HG02798 (cell line): ENCODE measurements around the gene HYI.
"Not testable (repeated sequence)": the region's sequence is repeated elsewhere in the genome, so short reads cannot be mapped to it uniquely, and the experiment has no call there.

Source experiments
- ATAC-seq: cut with Tn5 transposase; IDR thresholded peaks from one replicate; pipeline ENCODE4 v1.9.1; 2021; ENCODE audit warnings: mild to moderate bottlenecking; ENCODE audit not compliant: unreplicated experiment, poor library complexity

Gene HYI

DNA sequence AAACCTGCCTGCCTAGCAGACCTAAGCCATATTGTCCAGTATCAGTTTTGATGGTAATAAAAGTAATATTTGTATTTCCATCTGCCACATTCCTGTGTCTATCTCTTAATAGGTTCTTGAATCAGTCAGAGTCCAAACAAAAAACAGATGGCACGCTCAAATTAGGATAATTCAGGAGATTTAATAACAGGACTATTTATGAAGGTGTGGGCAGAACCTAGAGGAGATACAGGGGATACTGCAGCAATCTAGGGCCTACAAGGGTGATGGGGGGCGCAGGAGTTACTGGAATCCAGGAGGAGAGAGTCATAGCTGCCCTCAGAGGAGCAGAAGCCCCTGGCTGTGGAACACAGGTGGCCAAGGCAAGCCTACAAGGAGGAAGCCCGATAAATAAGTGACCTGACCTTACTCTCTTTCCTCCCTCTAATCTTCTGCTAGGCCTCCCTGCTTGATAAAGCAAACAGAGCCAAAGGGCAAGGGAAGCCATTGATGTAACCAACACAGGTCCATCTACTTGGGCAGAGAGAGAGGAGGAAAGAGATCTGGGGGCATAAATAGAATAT lies 11.9 kb upstream of the HYI start:
- ATAC-seq, result no peak

- no peak for ATAC-seq
Observed at GRCh38 chr1:43464681-43465504, 11.2 kb upstream of the HYI start.

DNA sequence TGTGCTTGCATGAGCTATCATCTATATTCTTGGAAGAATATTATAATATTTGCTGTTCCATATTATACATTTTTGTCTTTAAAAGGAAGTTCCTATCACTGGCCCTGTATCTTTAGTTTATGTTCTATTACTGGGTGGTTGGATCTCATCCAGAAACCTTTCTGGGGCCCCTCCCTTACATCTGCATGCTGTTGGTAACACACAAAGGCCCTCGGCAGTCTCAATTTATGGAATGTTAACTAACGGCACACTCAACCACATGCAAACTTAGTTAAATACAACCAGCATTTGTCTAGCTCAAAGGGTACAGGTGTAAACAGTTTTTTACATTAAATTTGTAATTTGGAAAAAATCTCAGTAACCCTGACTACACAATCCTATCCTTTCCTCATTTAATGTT lies 9.7 kb upstream of the HYI start:
- ATAC-seq, result no peak

- ATAC-seq, result no peak
Observed at GRCh38 chr1:43460988-43461693, 7.4 kb upstream of the HYI start.

DNA sequence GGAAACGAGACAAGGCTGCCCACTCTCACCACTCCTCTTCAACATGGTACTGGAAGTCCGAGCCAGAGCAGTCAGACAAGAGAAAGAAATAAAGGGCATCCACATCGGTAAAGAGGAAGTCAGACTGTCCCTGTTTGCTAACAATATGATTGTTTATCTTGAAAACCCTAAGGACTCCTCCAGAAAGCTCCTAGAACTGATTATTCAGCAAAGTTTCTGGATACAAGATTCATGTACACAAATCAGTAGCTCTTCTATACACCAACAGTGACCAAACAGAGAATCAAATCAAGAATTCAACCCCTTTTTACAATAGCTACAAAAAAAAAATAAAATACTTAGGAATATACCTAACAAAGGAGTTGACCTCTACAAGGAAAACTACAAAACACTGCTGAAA lies 4.6 kb upstream of the HYI start:
- ATAC-seq, result not testable (repeated sequence)

DNA sequence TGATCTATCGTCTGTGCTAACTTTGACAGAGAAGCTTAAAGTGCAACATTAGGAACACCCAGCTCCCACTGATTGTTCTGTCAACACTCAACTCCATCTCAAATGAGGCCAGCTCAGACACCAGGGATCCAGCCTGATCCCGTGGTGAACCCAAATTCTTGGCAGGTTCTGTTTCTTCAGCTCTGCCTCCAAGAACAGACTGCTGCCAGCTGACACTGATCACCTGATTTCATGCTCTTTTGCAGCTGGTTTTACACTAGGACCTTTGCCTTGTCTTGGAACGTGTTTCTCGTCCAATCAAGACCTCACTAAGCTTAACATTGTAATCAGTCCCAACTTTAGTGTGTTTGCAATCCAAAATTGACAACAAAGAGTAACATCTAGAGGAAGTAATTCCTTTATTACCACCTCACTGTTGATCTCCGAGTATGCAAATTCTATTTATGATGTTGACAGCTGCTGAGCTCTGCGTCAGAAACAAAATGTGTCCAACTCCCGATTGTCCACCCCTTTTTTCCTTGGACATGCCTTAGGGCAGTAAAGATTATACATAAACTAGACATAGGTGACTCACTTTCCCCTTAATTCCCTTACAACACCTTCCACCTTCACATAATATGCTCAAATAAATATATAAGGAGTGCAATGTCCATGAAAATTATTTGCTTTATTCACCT lies 1.6 kb upstream of the HYI start:
- no peak for ATAC-seq

DNA sequence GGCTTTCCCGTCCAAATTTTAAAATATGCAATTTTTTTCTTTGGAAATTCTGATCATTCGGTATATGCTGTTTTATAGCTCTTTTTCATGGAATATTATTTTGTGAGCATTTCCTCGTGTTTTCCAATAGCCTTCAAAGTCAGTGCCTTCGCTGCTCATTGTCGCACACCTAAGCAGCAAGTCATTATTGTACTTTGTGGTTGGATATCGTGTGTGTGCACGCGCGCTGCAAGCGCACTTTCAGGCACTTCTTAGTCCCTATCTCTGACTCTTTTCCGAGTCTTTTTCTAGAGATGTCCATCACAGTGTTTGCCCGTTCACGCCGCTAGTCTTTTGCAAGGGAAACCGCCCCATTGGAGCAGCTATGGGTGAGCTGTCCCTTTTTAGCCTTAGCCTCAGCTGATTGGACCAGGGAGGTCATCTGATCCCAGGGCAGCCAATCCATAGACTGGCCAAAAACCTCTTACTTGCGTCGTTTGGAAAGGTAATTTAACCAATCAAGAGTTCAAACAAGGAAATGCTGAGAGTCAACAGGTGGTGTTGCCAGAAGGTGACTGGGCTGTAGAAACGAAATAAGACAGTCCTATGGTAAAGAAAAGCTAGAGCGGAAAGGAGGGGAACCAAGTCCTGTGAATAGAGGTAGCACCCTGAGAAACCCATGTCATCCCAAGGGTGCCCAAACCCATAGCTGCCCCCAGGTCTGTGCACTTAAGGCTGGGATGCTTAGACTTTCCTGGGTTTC lies 710 bp upstream of the HYI start:
- ATAC-seq, result peak; percentile 84

GRCh38 chr1:43452789-43453441 lies 816 bp downstream of the HYI start:
- no peak for ATAC-seq

DNA sequence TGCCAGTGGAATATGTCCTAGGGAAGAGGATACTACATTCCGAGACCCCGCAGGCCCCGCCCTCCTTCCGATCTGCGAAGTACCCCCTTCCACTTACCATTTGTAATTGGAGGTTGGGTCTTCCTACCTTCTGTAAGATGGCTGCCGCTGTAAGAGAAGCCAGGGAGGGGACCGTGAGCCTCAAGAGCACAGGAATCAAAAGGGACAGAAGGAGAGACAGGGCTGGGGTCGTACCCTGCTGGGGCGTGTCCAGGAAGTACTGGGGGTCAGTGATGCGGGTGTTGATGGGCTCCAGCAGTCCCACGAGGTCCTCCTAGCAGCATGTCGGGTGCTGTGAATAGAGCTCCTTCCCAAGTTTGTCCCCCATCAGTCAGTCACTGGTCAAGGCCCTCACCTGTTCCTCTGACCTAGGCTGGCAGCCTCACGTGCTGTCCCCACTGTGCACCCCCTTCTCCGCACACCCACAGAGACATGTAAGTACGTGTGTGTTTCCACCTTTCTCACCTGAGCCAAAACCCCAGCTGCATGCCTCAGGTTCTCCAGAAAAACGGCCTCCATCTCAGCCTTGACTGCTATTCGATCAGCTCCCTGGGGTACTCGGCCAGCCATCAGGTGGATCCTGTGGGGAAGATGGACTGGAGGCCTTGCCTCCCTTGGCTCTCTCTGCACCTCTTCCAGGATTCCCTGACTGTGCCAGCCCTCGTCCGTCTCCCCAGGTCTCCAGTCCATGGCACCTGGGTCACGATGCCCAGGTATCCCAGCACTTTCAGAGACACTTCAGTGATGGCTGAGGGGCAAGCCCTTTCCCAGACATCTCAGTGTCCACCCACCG lies 1.8 kb downstream of the HYI start:
- no peak for ATAC-seq

DNA sequence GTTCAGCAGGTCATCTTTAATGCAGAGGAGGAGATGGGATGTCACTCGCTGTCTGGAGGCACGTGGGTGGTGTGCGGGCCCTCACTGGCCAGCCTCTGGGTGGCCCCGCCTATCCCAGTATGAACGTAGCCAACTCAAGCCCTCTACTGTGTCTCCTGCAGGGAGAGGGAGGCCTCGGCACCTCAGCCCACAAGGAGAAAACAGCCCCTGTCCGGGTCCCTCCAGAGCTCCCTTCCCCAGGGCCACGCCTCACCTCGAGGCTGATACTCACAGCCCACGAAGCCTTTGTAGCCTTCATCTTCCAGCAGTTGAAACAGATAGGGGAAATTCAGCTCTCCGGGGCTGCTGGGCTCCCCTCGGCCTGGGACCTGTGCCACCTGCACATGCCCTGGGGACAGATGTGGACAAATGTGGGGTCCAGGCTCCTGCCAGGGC lies 2.6 kb downstream of the HYI start:
- no peak for ATAC-seq

DNA sequence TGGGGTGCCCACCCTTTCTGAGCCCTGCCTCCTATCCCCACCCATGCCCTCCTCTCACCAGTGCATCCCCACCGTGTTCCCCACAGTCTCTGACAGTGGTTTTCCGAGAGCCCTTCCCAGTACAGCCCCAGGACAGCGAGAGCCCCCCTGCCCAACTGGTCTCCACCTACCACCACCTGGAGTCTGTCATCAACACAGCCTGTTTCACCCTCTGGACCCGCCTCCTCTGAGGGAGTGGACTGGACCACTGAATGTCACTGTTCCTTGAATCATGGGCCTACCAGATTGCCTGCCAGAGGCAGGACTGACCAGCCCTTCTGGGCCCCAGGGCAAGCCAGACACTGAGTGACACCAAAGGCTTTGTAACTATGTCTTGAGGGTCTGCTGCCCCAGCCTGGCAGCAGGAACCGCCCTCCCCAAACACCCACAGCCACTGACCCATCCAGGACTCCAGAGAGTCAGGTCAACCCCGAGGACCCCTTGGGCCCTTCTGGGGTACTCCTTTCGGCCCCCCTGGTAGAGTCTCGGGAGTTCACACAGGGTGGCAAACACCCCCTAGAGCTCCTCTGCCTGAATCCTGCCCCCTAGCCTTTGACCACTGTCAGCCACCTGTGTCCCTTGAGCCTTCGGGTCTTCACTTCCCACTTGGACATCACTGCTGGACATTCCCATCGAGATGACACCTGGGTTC lies 3.3 kb downstream of the HYI start:
- ATAC-seq, result no peak

DNA sequence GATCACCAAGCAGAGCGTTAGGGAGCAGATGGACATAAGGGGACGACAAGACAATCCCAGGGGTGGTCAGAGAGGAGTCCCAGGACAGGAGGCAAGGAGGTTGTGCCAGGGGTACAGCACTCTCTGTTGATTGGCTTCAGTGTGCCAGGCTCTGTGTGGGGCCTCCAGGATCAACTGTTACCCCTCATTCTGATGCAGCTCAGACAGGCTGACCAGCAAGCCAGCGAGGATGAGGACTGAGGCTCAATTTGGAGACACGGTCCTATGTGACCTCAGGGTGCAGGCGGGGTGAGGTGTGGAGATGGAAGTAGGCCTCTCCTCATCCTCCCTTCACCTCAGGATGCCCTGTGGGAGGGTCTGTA lies 4.0 kb downstream of the HYI start:
- no peak for ATAC-seq

- no peak for ATAC-seq
Observed at GRCh38 chr1:43448955-43449707, 4.6 kb downstream of the HYI start.

- no peak for ATAC-seq
Observed at GRCh38 chr1:43447891-43448708, 5.6 kb downstream of the HYI start.

- ATAC-seq, result no peak
Observed at GRCh38 chr1:43446881-43447835, 6.6 kb downstream of the HYI start.

GRCh38 chr1:43446388-43446740 lies 7.4 kb downstream of the HYI start:
- ATAC-seq, result no peak
